Prostate gland (tissue), 2 donors: Measurements from ENCODE around the gene DBX2. TPM values are rescaled to one million over a fixed set of nuclear protein-coding genes. Genes with fewer than 3 reads are reported as not detected.

Experiments used
- DNase-seq: peaks from one replicate; pipeline ENCODE4 v3.0.0-alpha.2; 2019; ENCODE audit warnings: low spot score
- H3K27ac ChIP-seq, 2 donors: fragments of 200-600 bp; sonication (generic); 2 replicates each; pipeline ENCODE4 v1.5.1; 2017 to 2019
- H3K27me3 ChIP-seq: fragments of 200-600 bp; sonication (generic); replicated peaks from 2 replicates; pipeline ENCODE4 v1.5.1; 2019; ENCODE audit not compliant: insufficient read depth
- H3K36me3 ChIP-seq, 2 donors: fragments of 200-600 bp; sonication (generic); 1 replicate in 1 of 2; 2 replicates in 1 of 2; pipeline versions ENCODE4 v1.5.1 to v1.8.1; 2017 to 2019
- H3K4me1 ChIP-seq: fragments of 200-600 bp; sonication (generic); replicated peaks from 2 replicates; pipeline ENCODE4 v1.5.1; 2019
- H3K4me3 ChIP-seq, 2 donors: fragments of 200-600 bp; sonication (generic); 2 replicates each; pipeline ENCODE4 v1.5.1; 2017 to 2019
- H3K9me3 ChIP-seq: fragments of 200-600 bp; sonication (generic); 2 replicates; pipeline ENCODE4 v1.5.1; 2017
- CTCF ChIP-seq, 4 experiments: fragments of 200-600 bp in 2 of 4; fragments of 450-650 bp in 2 of 4; sonication (generic) in 2 of 4; IDR thresholded peaks; 1 replicate in 3 of 4; 2 replicates in 1 of 4; pipeline ENCODE4 v1.5.1; 2016 to 2019; ENCODE audit warnings: antibody characterized with exemption in 4 of 4, mild to moderate bottlenecking in 2 of 4, moderate library complexity in 2 of 4
- POLR2A ChIP-seq: fragments of 450-650 bp; IDR thresholded peaks from one replicate; pipeline ENCODE4 v1.6.1; 2016; ENCODE audit warnings: antibody characterized with exemption, mild to moderate bottlenecking
- POLR2AphosphoS5 ChIP-seq: sonication (generic); formaldehyde crosslinking; IDR thresholded peaks from one replicate; pipeline ENCODE4 v1.6.1; 2017; ENCODE audit warnings: antibody characterized with exemption
- WGBS: methylation state at CpG from one replicate; pipeline ENCODE4 v1.1.5; 2018; 5-methylcytosine and 5-hydroxymethylcytosine counted together
- intact Hi-C: fragments of 100-400 bp; cut with DNase I; formaldehyde crosslinking; loops from one replicate; pipeline ENCODE4 v1.14.2; 2022
- total RNA-seq, 2 donors: library from RNA; depleted of rRNA; stranded (reverse); fragments of >200 nt; gene quantifications; one replicate each; pipeline ENCODE4 v1.1.0, GENCODE V29; 2016

Gene DBX2
- total RNA-seq, 2 donors from 2014 or later = 2.7 TPM; not detected in 1

- TF ChIP-seq POLR2A (no peak), CTCF (IDR thresholded peaks at IDR 0.05) (no peak), POLR2AphosphoS5 (no peak)
- no peaks in the 10 kb centered on the region for H3K4me1 ChIP-seq
- intact Hi-C loops = no loop called here
- DNase-seq = no peak
- H3K36me3 ChIP-seq = no peaks in the 10 kb centered on the region
- H3K27ac ChIP-seq = no peak overlapping the region
- no peaks in the 10 kb centered on the region for H3K27me3 ChIP-seq
- H3K9me3 ChIP-seq = no peaks in the 10 kb centered on the region
- no peak overlapping the region for H3K4me3 ChIP-seq
- WGBS = 55% methylated on average over 1 of the region's 1 CpG
Measured at GRCh38 chr12:45014396-45014795, 36.5 kb downstream of the DBX2 start.

GRCh38 chr12:45012749-45013148 is 38.1 kb downstream of the DBX2 start:
- intact Hi-C loops = no loop called here
- 94% methylated on average over 3 of the region's 3 CpGs for WGBS

GRCh38 chr12:45010059-45010458 is 40.8 kb downstream of the DBX2 start:
- Histone ChIP-seq H3K27me3 (no peaks in the 10 kb centered on the region), H3K9me3 (no peaks in the 10 kb centered on the region), H3K4me1 (no peaks in the 10 kb centered on the region), H3K36me3 (no peaks in the 10 kb centered on the region), H3K27ac (no peak overlapping the region), H3K4me3 (no peak overlapping the region)
- 58% methylated on average over 4 of the region's 4 CpGs for WGBS
- intact Hi-C loops = no loop called here
- DNase-seq = no peak
- TF ChIP-seq POLR2A = no peak
- TF ChIP-seq POLR2AphosphoS5 = no peak
- no peak for TF ChIP-seq CTCF (IDR thresholded peaks at IDR 0.05)

More at GRCh38 chr12:45012749-45013148, 38.1 kb downstream of the DBX2 start:
- no peak for TF ChIP-seq POLR2AphosphoS5
- TF ChIP-seq POLR2A = no peak
- TF ChIP-seq CTCF (IDR thresholded peaks at IDR 0.05) = no peak
- no peak for DNase-seq
- Histone ChIP-seq H3K36me3 (no peaks in the 10 kb centered on the region), H3K4me1 (no peaks in the 10 kb centered on the region), H3K9me3 (no peaks in the 10 kb centered on the region), H3K27me3 (no peaks in the 10 kb centered on the region), H3K27ac (no peak overlapping the region), H3K4me3 (no peak overlapping the region)

GRCh38 chr12:45008211-45008610 is 42.7 kb downstream of the DBX2 start:
- H3K36me3 ChIP-seq = no peaks in the 10 kb centered on the region
- H3K27me3 ChIP-seq = no peaks in the 10 kb centered on the region
- no peaks in the 10 kb centered on the region for H3K4me1 ChIP-seq
- no peak overlapping the region for H3K4me3 ChIP-seq
- intact Hi-C loops = no loop called here
- H3K27ac ChIP-seq = no peak overlapping the region
- no peak for TF ChIP-seq POLR2A
- no peak for TF ChIP-seq POLR2AphosphoS5
- TF ChIP-seq CTCF (IDR thresholded peaks at IDR 0.05) = no peak
- no peaks in the 10 kb centered on the region for H3K9me3 ChIP-seq
- DNase-seq = no peak

- TF ChIP-seq CTCF (IDR thresholded peaks at IDR 0.05) = no peak
- no peak for TF ChIP-seq POLR2AphosphoS5
- TF ChIP-seq POLR2A = no peak
- H3K4me3 ChIP-seq = no peak overlapping the region
- H3K27ac ChIP-seq = no peak overlapping the region
- H3K9me3 ChIP-seq = no peaks in the 10 kb centered on the region
- H3K4me1 ChIP-seq = no peaks in the 10 kb centered on the region
- no peak for DNase-seq
- H3K36me3 ChIP-seq = no peaks in the 10 kb centered on the region
- no peaks in the 10 kb centered on the region for H3K27me3 ChIP-seq
- intact Hi-C loops = no loop called here
Measured at GRCh38 chr12:44999355-44999754, 51.5 kb downstream of the DBX2 start.
